Measurements from ENCODE around the gene LCNL1.

Gene LCNL1

DNA sequence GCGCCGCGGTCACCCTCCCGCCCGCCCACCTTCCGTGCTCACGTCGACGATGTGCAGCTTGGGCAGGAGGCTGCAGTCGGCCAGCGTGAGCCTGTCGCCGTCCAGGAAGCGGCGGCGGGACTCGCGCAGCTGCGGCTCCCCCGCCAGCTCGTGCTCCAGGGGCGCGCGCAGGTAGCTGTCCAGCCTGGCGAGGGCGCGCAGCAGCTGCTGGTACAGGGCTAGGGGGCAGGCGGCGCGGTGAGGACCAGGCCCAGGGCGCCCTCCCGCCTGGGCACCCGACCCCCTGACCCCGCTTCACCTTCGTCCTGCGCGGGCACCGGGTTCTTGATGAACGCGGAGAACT is 12.1 kb downstream of the LCNL1 start:
- Histone ChIP-seq H2AFZ (no peak overlapping the region), H3K27ac (no peak overlapping the region), H3K27me3 (ENCODE audit: control insufficient read depth, insufficient read depth, low read length) (no peaks in the 10 kb centered on the region), H3K36me3 (ENCODE audit: control insufficient read depth, insufficient read depth, low read length) (no peaks in the 10 kb centered on the region), H3K9ac (no peak overlapping the region), H3K4me3 (ENCODE audit: low read depth, low read length) (no peak overlapping the region), H3K4me1 (no peaks in the 10 kb centered on the region), H3K9me3 (ENCODE audit: control insufficient read depth, low read length) (no peaks in the 10 kb centered on the region), H3K4me2 (ENCODE audit: low read length) (no peak overlapping the region), H3K79me2 (no peaks in the 10 kb centered on the region)
- TF ChIP-seq, protein P1, sequence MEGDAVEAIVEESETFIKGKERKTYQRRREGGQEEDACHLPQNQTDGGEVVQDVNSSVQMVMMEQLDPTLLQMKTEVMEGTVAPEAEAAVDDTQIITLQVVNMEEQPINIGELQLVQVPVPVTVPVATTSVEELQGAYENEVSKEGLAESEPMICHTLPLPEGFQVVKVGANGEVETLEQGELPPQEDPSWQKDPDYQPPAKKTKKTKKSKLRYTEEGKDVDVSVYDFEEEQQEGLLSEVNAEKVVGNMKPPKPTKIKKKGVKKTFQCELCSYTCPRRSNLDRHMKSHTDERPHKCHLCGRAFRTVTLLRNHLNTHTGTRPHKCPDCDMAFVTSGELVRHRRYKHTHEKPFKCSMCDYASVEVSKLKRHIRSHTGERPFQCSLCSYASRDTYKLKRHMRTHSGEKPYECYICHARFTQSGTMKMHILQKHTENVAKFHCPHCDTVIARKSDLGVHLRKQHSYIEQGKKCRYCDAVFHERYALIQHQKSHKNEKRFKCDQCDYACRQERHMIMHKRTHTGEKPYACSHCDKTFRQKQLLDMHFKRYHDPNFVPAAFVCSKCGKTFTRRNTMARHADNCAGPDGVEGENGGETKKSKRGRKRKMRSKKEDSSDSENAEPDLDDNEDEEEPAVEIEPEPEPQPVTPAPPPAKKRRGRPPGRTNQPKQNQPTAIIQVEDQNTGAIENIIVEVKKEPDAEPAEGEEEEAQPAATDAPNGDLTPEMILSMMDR (IDR thresholded peaks at IDR 0.05) = no peak

DNA sequence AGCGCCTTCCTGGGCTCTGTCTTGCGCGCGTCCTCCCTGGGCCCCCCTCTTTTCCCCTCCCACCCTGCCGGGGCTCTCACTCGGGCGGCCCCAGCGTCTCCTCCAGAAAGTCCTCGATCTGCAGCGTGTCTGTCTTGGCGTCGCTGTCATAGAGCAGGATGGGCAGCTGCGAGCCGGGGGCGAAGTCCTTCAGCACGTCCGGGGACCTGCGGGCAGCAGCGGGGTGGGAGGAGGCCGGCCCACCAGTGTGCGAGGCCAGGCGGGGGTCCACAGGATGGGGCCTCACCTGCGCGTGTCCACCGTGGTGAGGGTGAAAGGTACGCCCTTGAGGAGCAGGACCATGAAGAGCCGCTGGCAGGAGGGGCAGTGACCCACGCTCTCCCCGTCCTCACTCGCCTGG is 12.6 kb downstream of the LCNL1 start:
- H3K4me2 ChIP-seq (ENCODE audit: low read length) = no peak overlapping the region
- no peak overlapping the region for H2AFZ ChIP-seq
- TF ChIP-seq, protein P1 (IDR thresholded peaks at IDR 0.05) = no peak
- H3K79me2 ChIP-seq = no peaks in the 10 kb centered on the region
- H3K9me3 ChIP-seq (ENCODE audit: control insufficient read depth, low read length) = no peaks in the 10 kb centered on the region
- no peaks in the 10 kb centered on the region for H3K4me1 ChIP-seq
- no peak overlapping the region for H3K9ac ChIP-seq
- H3K27me3 ChIP-seq (ENCODE audit: control insufficient read depth, insufficient read depth, low read length) = no peaks in the 10 kb centered on the region
- H3K4me3 ChIP-seq (ENCODE audit: low read depth, low read length) = no peak overlapping the region
- H3K27ac ChIP-seq = no peak overlapping the region
- no peaks in the 10 kb centered on the region for H3K36me3 ChIP-seq (ENCODE audit: control insufficient read depth, insufficient read depth, low read length)

DNA sequence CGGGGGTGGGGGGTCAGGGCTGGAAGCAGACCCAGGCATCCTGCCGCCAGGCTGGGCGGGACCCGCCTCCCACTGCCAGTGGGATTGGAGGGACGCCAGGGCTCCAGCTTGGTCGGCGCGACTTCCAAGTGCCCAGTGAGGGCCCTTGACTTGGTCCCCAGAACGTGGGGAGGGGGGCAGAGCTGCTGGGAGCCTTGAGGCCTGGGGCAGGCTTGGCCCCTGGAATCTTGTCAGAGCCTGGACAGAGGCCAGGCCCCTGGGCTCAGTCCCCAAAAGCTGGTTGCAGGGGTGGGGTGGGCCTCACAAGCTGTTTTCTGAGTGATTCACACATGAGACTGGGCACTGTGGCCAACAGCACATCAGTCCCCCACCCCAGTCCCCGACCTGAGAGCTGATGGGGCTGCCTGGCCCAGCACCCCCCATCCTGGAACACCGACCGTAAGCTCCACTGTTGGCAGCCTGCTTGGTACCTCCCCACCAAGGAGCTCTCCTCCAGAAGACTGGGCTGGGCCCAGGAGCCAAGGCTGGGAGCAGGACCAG is 13.0 kb downstream of the LCNL1 start:
- Histone ChIP-seq H2AFZ (no peak overlapping the region), H3K4me2 (ENCODE audit: low read length) (no peak overlapping the region), H3K27me3 (ENCODE audit: control insufficient read depth, insufficient read depth, low read length) (no peaks in the 10 kb centered on the region), H3K4me1 (no peaks in the 10 kb centered on the region), H3K9ac (no peak overlapping the region), H3K79me2 (no peaks in the 10 kb centered on the region), H3K4me3 (ENCODE audit: low read depth, low read length) (no peak overlapping the region), H3K36me3 (ENCODE audit: control insufficient read depth, insufficient read depth, low read length) (no peaks in the 10 kb centered on the region), H3K9me3 (ENCODE audit: control insufficient read depth, low read length) (no peaks in the 10 kb centered on the region), H3K27ac (no peak overlapping the region)
- TF ChIP-seq, protein P1 (IDR thresholded peaks at IDR 0.05) = no peak

DNA sequence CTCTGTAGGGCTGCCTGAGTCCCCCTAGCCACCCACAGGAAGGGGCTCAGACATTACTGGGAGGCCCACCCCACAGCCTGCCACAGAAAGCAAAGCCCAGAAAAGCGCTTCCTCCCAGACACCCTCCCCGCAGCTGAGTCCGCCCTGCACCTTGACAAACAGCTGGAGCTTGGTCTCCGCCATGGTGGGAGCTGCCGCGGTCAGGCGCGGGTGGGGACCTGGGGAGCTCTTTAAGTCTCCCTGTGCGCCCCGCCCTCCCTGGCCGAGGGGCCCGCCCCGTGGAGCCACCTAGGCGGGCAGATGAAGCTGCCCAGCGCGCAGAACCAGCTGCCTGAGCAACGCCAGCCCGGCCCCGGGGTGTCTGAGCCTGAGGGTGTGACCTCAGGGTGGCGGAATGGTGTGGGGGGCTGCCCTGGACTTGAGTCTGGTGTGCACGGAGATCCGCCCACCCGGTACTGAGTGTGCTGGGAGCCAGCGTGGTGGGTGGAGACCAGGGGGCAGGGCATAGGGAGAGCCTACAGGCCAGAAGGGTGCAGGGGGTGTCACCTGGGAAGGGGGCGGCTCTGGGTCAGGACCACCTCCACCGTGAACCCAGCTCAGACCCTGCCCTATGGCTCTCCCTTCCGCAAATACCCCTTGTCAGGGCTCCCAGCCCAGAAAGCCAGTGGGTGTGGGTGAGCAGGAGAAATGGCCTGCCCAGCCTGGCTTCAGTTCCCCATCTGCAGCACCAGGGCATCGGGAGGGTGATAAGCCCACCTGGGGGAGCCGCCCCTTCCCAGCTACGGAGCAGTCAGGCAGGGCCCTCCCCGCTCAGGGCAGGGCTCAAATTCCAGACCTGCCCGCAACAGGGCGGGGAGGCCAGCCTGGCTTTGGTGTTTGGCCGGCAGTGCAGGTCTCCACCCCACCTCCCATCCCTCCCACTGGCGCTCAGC is 13.8 kb downstream of the LCNL1 start, which contains the start of gene CLIC3:
Gene CLIC3 (minus strand): TSS at position 208 of the 932 bp plus-strand sequence. CDS start 25 bp downstream, at position 183.
- Histone ChIP-seq H3K79me2 (no peaks in the 10 kb centered on the region), H3K27ac (no peak within 1 kb of the TSS), H3K9me3 (ENCODE audit: control insufficient read depth, low read length) (no peaks in the 10 kb centered on the region), H3K9ac (no peak within 1 kb of the TSS), H3K4me3 (ENCODE audit: low read depth, low read length) (no peak within 1 kb of the TSS), H3K4me2 (ENCODE audit: low read length) (no peak within 1 kb of the TSS), H2AFZ (no peak within 1 kb of the TSS), H3K27me3 (ENCODE audit: control insufficient read depth, insufficient read depth, low read length) (no peaks in the 10 kb centered on the region), H3K36me3 (ENCODE audit: control insufficient read depth, insufficient read depth, low read length) (no peaks in the 10 kb centered on the region), H3K4me1 (no peaks in the 10 kb centered on the region)
- TF ChIP-seq, protein P1 (IDR thresholded peaks at IDR 0.05) = no peak
